Ascending aorta (tissue), 2 donors: ENCODE data around the gene NELFB. TPM values are rescaled to one million over a fixed set of nuclear protein-coding genes. Genes with fewer than 3 reads are reported as not detected.

Experiments
- DNase-seq, 2 donors: peaks; one replicate each; pipeline ENCODE4 v3.0.0-alpha.2; 2019; ENCODE audit warnings: low spot score in 2 of 2
- H3K27ac ChIP-seq, 2 donors: fragments of 200-600 bp; sonication (generic); one replicate each; pipeline ENCODE4 v1.5.1; 2016 to 2017; ENCODE audit warnings: mild to moderate bottlenecking in 1 of 2
- H3K27me3 ChIP-seq: fragments of 200-600 bp; sonication (generic); one replicate; pipeline ENCODE4 v1.5.1; 2017
- H3K36me3 ChIP-seq, 2 donors: fragments of 200-600 bp; sonication (generic); one replicate each; pipeline ENCODE4 v1.5.1; 2016
- H3K4me1 ChIP-seq, 2 donors: fragments of 200-600 bp; sonication (generic); one replicate each; pipeline ENCODE4 v1.5.1; 2016 to 2017; ENCODE audit warnings: mild to moderate bottlenecking in 1 of 2
- H3K4me3 ChIP-seq, 2 donors: fragments of 200-600 bp; sonication (generic); one replicate each; pipeline ENCODE4 v1.5.1; 2016 to 2017; ENCODE audit warnings: mild to moderate bottlenecking in 1 of 2
- H3K9me3 ChIP-seq, 2 donors: fragments of 200-600 bp; sonication (generic); one replicate each; pipeline ENCODE4 v1.5.1; 2016
- intact Hi-C: fragments of 100-400 bp; cut with DNase I; formaldehyde crosslinking; loops from one replicate; pipeline ENCODE4 v1.15.1; 2023
- total RNA-seq: library from RNA; depleted of rRNA; stranded (reverse); fragments of >200 nt; gene quantifications from one replicate; pipeline ENCODE4 v1.1.0, GENCODE V29; 2016
- TF ChIP-seq, protein P1 (sequence below), 3 experiments: fragments of 200-600 bp in 2 of 3; fragments of 450-650 bp in 1 of 3; sonication (generic) in 2 of 3; IDR thresholded peaks; one replicate each; pipeline ENCODE4 v1.5.1; 2016 to 2019; ENCODE audit warnings: antibody characterized with exemption in 3 of 3, mild to moderate bottlenecking in 1 of 3, moderate library complexity in 1 of 3

NELFB gene
- total RNA-seq, 1 donor from 2014 or later, result 71.7 TPM

DNA sequence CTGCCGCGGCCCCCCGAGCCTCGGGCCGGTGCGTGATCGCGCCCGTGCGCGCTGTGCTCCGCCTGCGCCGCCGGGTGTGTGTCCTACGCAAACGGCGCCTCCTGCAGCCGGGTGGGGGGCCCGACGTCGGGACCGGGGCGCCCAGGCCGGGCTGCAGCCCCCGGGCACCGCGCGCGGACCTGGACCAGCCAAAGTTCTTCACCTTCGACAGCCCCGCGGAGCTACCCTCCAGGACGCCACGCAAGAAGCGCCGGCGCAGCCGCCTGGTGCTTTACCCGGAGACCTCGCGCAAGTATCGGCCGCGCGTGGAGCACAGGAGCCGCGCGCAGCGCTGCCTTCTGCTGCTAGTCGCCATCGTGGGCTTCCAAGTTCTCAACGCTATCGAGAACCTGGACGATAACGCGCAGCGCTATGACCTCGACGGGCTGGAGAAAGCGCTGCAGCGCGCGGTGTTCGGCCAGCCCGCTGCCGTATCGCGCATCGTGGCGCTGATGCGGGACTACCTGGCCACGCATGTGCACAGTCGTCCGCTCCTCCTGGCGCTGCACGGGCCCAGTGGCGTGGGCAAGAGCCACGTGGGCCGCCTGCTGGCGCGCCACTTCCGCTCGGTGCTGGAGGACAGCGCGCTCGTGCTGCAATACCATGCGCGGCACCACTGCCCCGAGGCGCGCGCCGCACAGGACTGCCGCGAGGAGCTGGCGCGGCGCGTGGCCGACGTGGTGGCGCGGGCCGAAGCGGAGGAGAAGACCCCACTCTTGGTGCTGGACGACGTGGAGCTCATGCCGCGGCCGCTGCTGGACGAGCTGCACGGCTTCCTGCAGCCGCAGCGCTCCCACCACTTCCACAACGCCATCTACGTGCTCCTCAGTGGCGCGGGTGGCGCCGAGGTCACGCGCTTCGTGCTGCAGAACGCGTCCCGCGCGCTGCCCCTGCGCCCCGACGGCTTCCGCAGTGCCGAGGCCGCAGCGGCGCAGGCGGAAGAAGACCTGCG lies 23.9 kb downstream of the NELFB start:
- Histone ChIP-seq H3K9me3 (no peaks in the 10 kb centered on the region), H3K4me1 (peaks cover 4 to 12% of the 10 kb centered on the region in 2 donors), H3K36me3 (peaks cover 12 to 28% of the 10 kb centered on the region in 2 donors), H3K27me3 (no peaks in the 10 kb centered on the region), H3K4me3 (peak overlapping the region; percentile 55 to 63), H3K27ac (peak overlapping the region in 1 of 2 donors; percentile 81)
- intact Hi-C loops, result no loop called here
- no peak for DNase-seq
- TF ChIP-seq, protein P1, sequence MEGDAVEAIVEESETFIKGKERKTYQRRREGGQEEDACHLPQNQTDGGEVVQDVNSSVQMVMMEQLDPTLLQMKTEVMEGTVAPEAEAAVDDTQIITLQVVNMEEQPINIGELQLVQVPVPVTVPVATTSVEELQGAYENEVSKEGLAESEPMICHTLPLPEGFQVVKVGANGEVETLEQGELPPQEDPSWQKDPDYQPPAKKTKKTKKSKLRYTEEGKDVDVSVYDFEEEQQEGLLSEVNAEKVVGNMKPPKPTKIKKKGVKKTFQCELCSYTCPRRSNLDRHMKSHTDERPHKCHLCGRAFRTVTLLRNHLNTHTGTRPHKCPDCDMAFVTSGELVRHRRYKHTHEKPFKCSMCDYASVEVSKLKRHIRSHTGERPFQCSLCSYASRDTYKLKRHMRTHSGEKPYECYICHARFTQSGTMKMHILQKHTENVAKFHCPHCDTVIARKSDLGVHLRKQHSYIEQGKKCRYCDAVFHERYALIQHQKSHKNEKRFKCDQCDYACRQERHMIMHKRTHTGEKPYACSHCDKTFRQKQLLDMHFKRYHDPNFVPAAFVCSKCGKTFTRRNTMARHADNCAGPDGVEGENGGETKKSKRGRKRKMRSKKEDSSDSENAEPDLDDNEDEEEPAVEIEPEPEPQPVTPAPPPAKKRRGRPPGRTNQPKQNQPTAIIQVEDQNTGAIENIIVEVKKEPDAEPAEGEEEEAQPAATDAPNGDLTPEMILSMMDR (IDR thresholded peaks at IDR 0.05), result no peak

- H3K9me3 ChIP-seq, result peaks cover 0 to 2% of the 10 kb centered on the region in 2 donors
- no peaks in the 10 kb centered on the region for H3K27me3 ChIP-seq
- H3K36me3 ChIP-seq, result peaks cover 12 to 25% of the 10 kb centered on the region in 2 donors
- peaks cover 4 to 12% of the 10 kb centered on the region in 2 donors for H3K4me1 ChIP-seq
- TF ChIP-seq, protein P1 (IDR thresholded peaks at IDR 0.05), result no peak
- H3K4me3 ChIP-seq, result no peak overlapping the region
- intact Hi-C loops, result no loop called here
- no peak for DNase-seq
- no peak overlapping the region for H3K27ac ChIP-seq
Measured at GRCh38 chr9:137279741-137280473, 24.8 kb downstream of the NELFB start.

GRCh38 chr9:137280474-137281344 lies 25.6 kb downstream of the NELFB start:
- Histone ChIP-seq H3K27me3 (no peaks in the 10 kb centered on the region), H3K4me1 (peaks cover 4 to 12% of the 10 kb centered on the region in 2 donors)
- intact Hi-C loops, result no loop called here

DNA sequence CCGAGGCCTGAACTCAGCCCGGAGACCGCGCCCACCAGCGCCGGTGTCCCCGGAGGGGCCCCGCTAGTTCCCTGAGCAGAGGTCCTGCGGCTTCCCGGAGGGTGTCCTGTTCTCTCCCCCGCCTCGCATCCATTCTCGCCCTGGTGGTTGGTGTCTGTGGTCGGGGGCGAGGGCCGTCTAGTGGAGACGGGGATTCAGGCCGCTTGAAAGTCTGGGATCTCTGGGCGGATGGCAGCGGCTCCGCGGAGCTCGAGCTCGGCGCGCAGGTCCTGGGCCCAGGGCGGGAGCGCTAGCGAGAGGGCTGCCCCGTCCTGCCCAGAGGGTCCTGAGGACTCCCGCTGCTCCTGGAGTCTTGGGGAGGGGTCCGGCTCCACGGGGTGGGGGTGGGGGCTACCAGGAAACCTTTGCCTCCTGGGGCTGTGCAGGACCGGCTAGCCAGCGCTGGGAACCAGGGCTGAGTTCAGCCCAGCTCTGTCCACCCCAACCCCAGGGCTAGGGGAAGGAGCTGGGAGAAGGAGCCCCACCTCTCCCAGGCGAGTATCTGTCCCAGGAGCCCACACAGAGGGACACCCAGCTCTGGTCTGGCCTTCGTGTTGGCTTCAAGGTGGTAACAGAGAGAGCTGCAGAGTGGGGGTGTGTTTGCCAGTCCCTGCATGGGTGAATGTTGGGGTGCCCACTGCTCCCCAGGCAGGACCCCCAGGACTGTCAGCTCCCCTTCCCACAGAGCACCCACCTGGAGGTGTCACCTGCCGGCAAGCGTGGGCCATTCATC lies 26.4 kb downstream of the NELFB start:
- H3K9me3 ChIP-seq, result peaks cover 0 to 6% of the 10 kb centered on the region in 2 donors
- DNase-seq, result no peak
- H3K36me3 ChIP-seq, result peaks cover 12 to 25% of the 10 kb centered on the region in 2 donors
- TF ChIP-seq, protein P1 (IDR thresholded peaks at IDR 0.05), result no peak
- no peak overlapping the region for H3K4me3 ChIP-seq
- peaks cover 1 to 7% of the 10 kb centered on the region in 2 donors for H3K4me1 ChIP-seq
- intact Hi-C loops, result no loop called here
- no peak overlapping the region for H3K27ac ChIP-seq
- H3K27me3 ChIP-seq, result no peaks in the 10 kb centered on the region

More at GRCh38 chr9:137280474-137281344, 25.6 kb downstream of the NELFB start:
- DNase-seq, result no peak
- H3K9me3 ChIP-seq, result peaks cover 0 to 6% of the 10 kb centered on the region in 2 donors
- H3K4me3 ChIP-seq, result no peak overlapping the region
- peaks cover 12 to 25% of the 10 kb centered on the region in 2 donors for H3K36me3 ChIP-seq
- TF ChIP-seq, protein P1 (IDR thresholded peaks at IDR 0.05), result peak in 1 of 3 experiments; percentile 7
- H3K27ac ChIP-seq, result no peak overlapping the region
